Gastroesophageal sphincter (tissue), 3 donors: ENCODE data around the gene CIAO3.

Experiments used
- CTCF ChIP-seq, 4 experiments: fragments of 200-600 bp in 2 of 4; fragments of 450-650 bp in 2 of 4; sonication (generic) in 1 of 4; IDR thresholded peaks; one replicate each; pipeline ENCODE4 v1.5.1; 2017 to 2019; ENCODE audit warnings: antibody characterized with exemption in 4 of 4, mild to moderate bottlenecking in 2 of 4, moderate library complexity in 2 of 4
- EP300 ChIP-seq: sonication (generic); formaldehyde crosslinking; IDR thresholded peaks from one replicate; pipeline ENCODE4 v1.6.1; 2017; ENCODE audit warnings: antibody characterized with exemption, mild to moderate bottlenecking

GRCh38 chr16:708959-709358, 31.8 kb downstream of the CIAO3 start:
- TF ChIP-seq CTCF (IDR thresholded peaks at IDR 0.05) (no peak), EP300 (no peak)
